Upper lobe of right lung (tissue), 1 donor: ENCODE measurements around the gene CDH12. TPM values are rescaled to one million over a fixed set of nuclear protein-coding genes. Genes with fewer than 3 reads are reported as not detected.
"Not testable (repeated sequence)": the region's sequence is repeated elsewhere in the genome, so short reads cannot be mapped to it uniquely, and the experiment has no call there.

Experiments
- ATAC-seq: fragments of 200-7000 bp; cut with Tn5 transposase; one replicate; pipeline ENCODE4 v1.9.1; 2020; ENCODE audit warnings: mild to moderate bottlenecking, moderate library complexity
- DNase-seq: peaks from one replicate; pipeline ENCODE4 v3.0.0-alpha.2; 2020
- H3K27ac ChIP-seq: fragments of 200-600 bp; one replicate; pipeline ENCODE4 v1.8.0; 2022
- H3K27me3 ChIP-seq: fragments of 200-600 bp; one replicate; pipeline ENCODE4 v1.8.0; 2022; ENCODE audit warnings: mild to moderate bottlenecking
- H3K36me3 ChIP-seq: fragments of 200-600 bp; one replicate; pipeline ENCODE4 v1.8.0; 2022
- H3K4me1 ChIP-seq: fragments of 200-600 bp; one replicate; pipeline ENCODE4 v1.8.0; 2022
- H3K4me3 ChIP-seq: fragments of 200-600 bp; one replicate; pipeline ENCODE4 v1.8.0; 2022; ENCODE audit warnings: mild to moderate bottlenecking
- H3K9me3 ChIP-seq: fragments of 200-600 bp; one replicate; pipeline ENCODE4 v1.8.0; 2022
- CTCF ChIP-seq: fragments of 200-600 bp; IDR thresholded peaks from one replicate; pipeline ENCODE4 v1.8.0; 2022; ENCODE audit warnings: antibody characterized with exemption
- intact Hi-C: fragments of 100-400 bp; cut with DNase I; formaldehyde crosslinking; loops from one replicate; pipeline ENCODE4 v1.11.0; 2022
- total RNA-seq: library from RNA; stranded (reverse); fragmentation: NEBNext Ultra II Directional; extraction: Animal tissue kit (Norgen Biotek cat#: 25700); gene quantifications from one replicate; pipeline ENCODE4 v1.2.1, GENCODE V29; 2021
- donor health status: DM: no; HTN: yes; CAD: no; lungs with severe emphysema.

The CDH12 gene
- total RNA-seq, 1 donor from 2014 or later, result not detected

- H3K4me1 ChIP-seq, result no peaks in the 10 kb centered on the region
- intact Hi-C loops, result no loop called here
- H3K27ac ChIP-seq, result no peak overlapping the region
- no peak for TF ChIP-seq CTCF
- no peak overlapping the region for H3K4me3 ChIP-seq
- H3K9me3 ChIP-seq, result no peaks in the 10 kb centered on the region
- DNase-seq, result no peak
- no peaks in the 10 kb centered on the region for H3K27me3 ChIP-seq
- H3K36me3 ChIP-seq, result no peaks in the 10 kb centered on the region
- no peak for ATAC-seq
Measured at GRCh38 chr5:22341406-22341805, 511.7 kb downstream of the CDH12 start.

GRCh38 chr5:22332949-22333348 is 520.2 kb downstream of the CDH12 start:
- H3K27ac ChIP-seq, H3K36me3 ChIP-seq, ATAC-seq, H3K9me3 ChIP-seq, H3K4me3 ChIP-seq, DNase-seq, H3K4me1 ChIP-seq, H3K27me3 ChIP-seq, intact Hi-C loops: not testable (repeated sequence)

GRCh38 chr5:22329683-22330082 is 523.5 kb downstream of the CDH12 start:
- H3K36me3 ChIP-seq, result no peaks in the 10 kb centered on the region
- H3K9me3 ChIP-seq, result no peaks in the 10 kb centered on the region
- no peaks in the 10 kb centered on the region for H3K4me1 ChIP-seq
- no peak overlapping the region for H3K4me3 ChIP-seq
- H3K27ac ChIP-seq, result no peak overlapping the region
- intact Hi-C loops, result no loop called here
- H3K27me3 ChIP-seq, result no peaks in the 10 kb centered on the region
- no peak for TF ChIP-seq CTCF
- DNase-seq (no peak), ATAC-seq (no peak)

GRCh38 chr5:22319798-22320197 is 533.3 kb downstream of the CDH12 start:
- H3K27ac ChIP-seq, result no peak overlapping the region
- no peak overlapping the region for H3K4me3 ChIP-seq
- ATAC-seq, result no peak
- peaks cover 4% of the 10 kb centered on the region for H3K9me3 ChIP-seq
- intact Hi-C loops, result no loop called here
- H3K36me3 ChIP-seq, result no peaks in the 10 kb centered on the region
- TF ChIP-seq CTCF, result no peak
- H3K4me1 ChIP-seq, result no peaks in the 10 kb centered on the region
- no peak for DNase-seq
- no peaks in the 10 kb centered on the region for H3K27me3 ChIP-seq

GRCh38 chr5:22316294-22316693 is 536.9 kb downstream of the CDH12 start:
- no peak for TF ChIP-seq CTCF
- DNase-seq (no peak), ATAC-seq (no peak)

GRCh38 chr5:22315052-22315451 is 538.1 kb downstream of the CDH12 start:
- ATAC-seq, H3K9me3 ChIP-seq, H3K4me3 ChIP-seq, H3K36me3 ChIP-seq, H3K27me3 ChIP-seq, H3K27ac ChIP-seq, DNase-seq, intact Hi-C loops, H3K4me1 ChIP-seq: not testable (repeated sequence)

More at GRCh38 chr5:22316294-22316693, 536.9 kb downstream of the CDH12 start:
- Histone ChIP-seq H3K4me3 (no peak overlapping the region), H3K27ac (no peak overlapping the region), H3K27me3 (no peaks in the 10 kb centered on the region), H3K36me3 (no peaks in the 10 kb centered on the region), H3K4me1 (no peaks in the 10 kb centered on the region), H3K9me3 (peaks cover 4% of the 10 kb centered on the region)
- intact Hi-C loops, result no loop called here

- H3K36me3 ChIP-seq, result no peaks in the 10 kb centered on the region
- no peak overlapping the region for H3K27ac ChIP-seq
- H3K4me3 ChIP-seq, result no peak overlapping the region
- no peak for ATAC-seq
- peaks cover 4% of the 10 kb centered on the region for H3K9me3 ChIP-seq
- DNase-seq, result no peak
- no peaks in the 10 kb centered on the region for H3K27me3 ChIP-seq
- no peaks in the 10 kb centered on the region for H3K4me1 ChIP-seq
- intact Hi-C loops, result no loop called here
- no peak for TF ChIP-seq CTCF
Measured at GRCh38 chr5:22314548-22314947, 538.6 kb downstream of the CDH12 start.
